Measurements from ENCODE around the gene RSF1.

RSF1 gene

GRCh38 chr11:77669848-77670511 lies 150.5 kb downstream of the RSF1 start:
- in situ Hi-C loops (cut with HindIII; ENCODE audit: low pct_ligation_motif_present, low sequenced_read_pairs) = no loop called here
- H3K36me3 ChIP-seq (replicated peaks) = peaks cover 24% of the 10 kb centered on the region
- no peak overlapping the region for H3K4me3 ChIP-seq (ENCODE audit: low read depth, low read length)
- DNase-seq = peak; percentile 27
- H3K27ac ChIP-seq = no peak overlapping the region
- no peak for TF ChIP-seq CTCF (IDR thresholded peaks at IDR 0.05; ENCODE audit: low read depth, low read length, missing control alignments)
- H3K27me3 ChIP-seq (replicated peaks) = no peaks in the 10 kb centered on the region

- no peak overlapping the region for H3K27ac ChIP-seq
- TF ChIP-seq CTCF (IDR thresholded peaks at IDR 0.05; ENCODE audit: low read depth, low read length, missing control alignments) = no peak
- peaks cover 29% of the 10 kb centered on the region for H3K36me3 ChIP-seq (replicated peaks)
- in situ Hi-C loops (cut with HindIII; ENCODE audit: low pct_ligation_motif_present, low sequenced_read_pairs) = no loop called here
- no peak overlapping the region for H3K4me3 ChIP-seq (ENCODE audit: low read depth, low read length)
- no peaks in the 10 kb centered on the region for H3K27me3 ChIP-seq (replicated peaks)
- peak; percentile 23 for DNase-seq
These were observed 151.8 kb downstream of the RSF1 start for GRCh38 chr11:77668760-77669159.

GRCh38 chr11:77665240-77665965 lies 155.1 kb downstream of the RSF1 start:
- Histone ChIP-seq H3K4me3 (ENCODE audit: low read depth, low read length) (no peak overlapping the region), H3K27me3 (replicated peaks) (no peaks in the 10 kb centered on the region), H3K27ac (no peak overlapping the region), H3K36me3 (replicated peaks) (peaks cover 22% of the 10 kb centered on the region)
- in situ Hi-C loops (cut with HindIII; ENCODE audit: low pct_ligation_motif_present, low sequenced_read_pairs) = no loop called here
- TF ChIP-seq CTCF (IDR thresholded peaks at IDR 0.05; ENCODE audit: low read depth, low read length, missing control alignments) = no peak
- no peak for DNase-seq

GRCh38 chr11:77661670-77662069 lies 158.9 kb downstream of the RSF1 start:
- in situ Hi-C loops (cut with HindIII; ENCODE audit: low pct_ligation_motif_present, low sequenced_read_pairs) = no loop called here
- no peak overlapping the region for H3K27ac ChIP-seq
- H3K4me3 ChIP-seq (ENCODE audit: low read depth, low read length) = no peak overlapping the region
- H3K36me3 ChIP-seq (replicated peaks) = peaks cover 7% of the 10 kb centered on the region
- DNase-seq = no peak
- no peak for TF ChIP-seq CTCF (IDR thresholded peaks at IDR 0.05; ENCODE audit: low read depth, low read length, missing control alignments)
- H3K27me3 ChIP-seq (replicated peaks) = no peaks in the 10 kb centered on the region

GRCh38 chr11:77660947-77661346 lies 159.6 kb downstream of the RSF1 start:
- DNase-seq = no peak
- Histone ChIP-seq H3K4me3 (ENCODE audit: low read depth, low read length) (no peak overlapping the region), H3K27me3 (replicated peaks) (no peaks in the 10 kb centered on the region), H3K36me3 (replicated peaks) (peaks cover 6% of the 10 kb centered on the region), H3K27ac (no peak overlapping the region)
- no peak for TF ChIP-seq CTCF (IDR thresholded peaks at IDR 0.05; ENCODE audit: low read depth, low read length, missing control alignments)
- in situ Hi-C loops (cut with HindIII; ENCODE audit: low pct_ligation_motif_present, low sequenced_read_pairs) = no loop called here
